ENCODE measurements around the gene CDKN2A. TPM values are rescaled to one million over a fixed set of nuclear protein-coding genes. Genes with fewer than 3 reads are reported as not detected.
A peak's percentile ranks its signal among the peaks of the same experiment; 100 is the strongest.
"Not testable (repeated sequence)": the region's sequence is repeated elsewhere in the genome, so short reads cannot be mapped to it uniquely, and the experiment has no call there.

CDKN2A gene
- total RNA-seq, 2 experiments from 2014 or later, result 19.3 to 20.4 TPM

DNA sequence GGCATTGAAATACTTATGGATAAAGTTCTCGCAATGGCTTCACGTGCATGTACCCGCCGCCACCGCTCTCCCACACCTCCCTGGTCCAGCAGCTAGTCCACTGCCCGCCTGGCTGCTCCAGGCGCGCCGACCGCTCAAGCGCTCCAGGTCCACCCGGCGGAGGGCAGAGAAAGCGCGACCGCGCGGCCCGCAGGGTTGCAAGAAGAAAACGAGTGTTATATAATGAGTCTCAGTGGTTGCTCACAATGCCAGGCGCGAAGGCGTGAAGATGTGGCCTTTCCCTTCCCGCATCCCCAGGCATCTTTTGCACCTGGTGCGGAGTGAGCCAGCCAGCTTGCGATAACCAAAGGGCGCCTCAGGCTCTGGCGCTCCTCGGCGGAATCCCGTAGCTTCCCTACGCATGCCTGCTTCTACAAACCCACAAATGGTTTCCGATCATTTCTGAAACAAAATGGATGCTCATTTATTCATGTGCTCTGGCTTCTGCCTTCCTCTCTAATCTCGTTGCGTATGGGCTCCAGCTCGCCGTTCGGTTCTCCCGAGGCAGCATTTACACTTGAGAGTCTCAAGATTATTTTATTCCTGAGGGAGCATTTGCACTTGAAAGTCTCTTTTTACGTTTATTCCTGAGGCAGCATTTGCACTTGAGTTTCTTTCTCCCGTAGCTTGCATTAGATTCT lies 25.7 kb downstream of the CDKN2A start:
- H3K27me3 Mint-ChIP-seq, result peaks cover 96% of the 10 kb centered on the region
- H3K27ac Mint-ChIP-seq, result peak overlapping the region; percentile 83
- ATAC-seq (ENCODE audit: low read depth) (no peak), DNase-seq (peak; percentile 56)
- peaks cover 16% of the 10 kb centered on the region for H3K9me3 Mint-ChIP-seq
- peaks cover 37% of the 10 kb centered on the region for H3K4me1 Mint-ChIP-seq
- H3K4me3 Mint-ChIP-seq, result peak overlapping the region; percentile 57
- peaks cover 17% of the 10 kb centered on the region for H3K36me3 Mint-ChIP-seq
- POLR2A ChIA-PET, result interaction anchor here (1.2 to 1.5 kb wide), 2 partner anchors 22 to 40 kb away, joined by 4 to 8 read pairs; no protein-coding TSS in a partner anchor

DNA sequence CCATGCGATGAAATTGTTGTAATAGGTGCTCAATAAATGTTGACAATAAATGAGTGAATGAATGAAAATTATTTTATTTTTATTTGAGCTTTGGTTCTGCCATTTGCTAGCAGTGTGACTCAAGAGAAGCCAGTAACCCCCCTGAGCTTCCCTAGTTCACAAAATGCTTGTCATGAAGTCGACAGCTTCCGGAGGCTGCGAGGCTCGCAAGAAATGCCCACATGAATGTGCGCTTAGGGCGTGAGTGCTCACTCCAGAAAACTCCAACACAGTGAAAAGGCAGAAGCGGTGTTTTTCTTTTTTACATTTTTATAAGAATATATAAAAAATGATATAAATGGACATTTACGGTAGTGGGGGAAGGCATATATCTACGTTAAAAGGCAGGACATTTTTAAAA lies 26.5 kb downstream of the CDKN2A start:
- DNase-seq (no peak), ATAC-seq (ENCODE audit: low read depth) (no peak)
- H3K36me3 Mint-ChIP-seq, result peaks cover 18% of the 10 kb centered on the region
- H3K27ac Mint-ChIP-seq, result peak overlapping the region; percentile 50
- POLR2A ChIA-PET, result no interaction called here
- H3K9me3 Mint-ChIP-seq, result peaks cover 18% of the 10 kb centered on the region
- H3K4me3 Mint-ChIP-seq, result peak overlapping the region; percentile 43
- H3K4me1 Mint-ChIP-seq, result peaks cover 37% of the 10 kb centered on the region
- H3K27me3 Mint-ChIP-seq, result peaks cover 96% of the 10 kb centered on the region

DNA sequence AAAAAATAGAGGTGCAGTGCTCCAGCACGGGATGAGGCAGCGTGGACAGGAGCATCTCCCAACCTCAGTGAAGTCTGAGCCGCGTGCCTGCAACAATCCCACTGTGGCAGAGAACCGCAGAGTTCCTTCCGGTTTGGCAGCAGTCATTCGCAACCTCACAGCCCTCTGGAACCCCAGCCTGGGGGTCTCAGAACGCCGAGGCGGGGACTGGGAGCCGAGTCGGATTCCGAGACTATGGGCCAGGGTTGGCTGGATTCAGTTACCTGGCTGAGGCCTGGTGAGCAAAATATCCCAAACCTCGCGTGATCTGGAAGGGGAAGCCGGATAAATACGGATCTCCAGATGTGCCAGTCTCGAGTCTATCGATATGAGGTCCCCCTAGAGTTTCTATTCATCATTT lies 27.0 kb downstream of the CDKN2A start:
- Mint-ChIP-seq H3K4me1 (peaks cover 37% of the 10 kb centered on the region), H3K27ac (peak overlapping the region; percentile 24), H3K9me3 (peaks cover 19% of the 10 kb centered on the region), H3K27me3 (peaks cover 94% of the 10 kb centered on the region), H3K36me3 (peaks cover 18% of the 10 kb centered on the region), H3K4me3 (no peak overlapping the region)
- DNase-seq (no peak), ATAC-seq (ENCODE audit: low read depth) (no peak)
- POLR2A ChIA-PET, result no interaction called here

DNA sequence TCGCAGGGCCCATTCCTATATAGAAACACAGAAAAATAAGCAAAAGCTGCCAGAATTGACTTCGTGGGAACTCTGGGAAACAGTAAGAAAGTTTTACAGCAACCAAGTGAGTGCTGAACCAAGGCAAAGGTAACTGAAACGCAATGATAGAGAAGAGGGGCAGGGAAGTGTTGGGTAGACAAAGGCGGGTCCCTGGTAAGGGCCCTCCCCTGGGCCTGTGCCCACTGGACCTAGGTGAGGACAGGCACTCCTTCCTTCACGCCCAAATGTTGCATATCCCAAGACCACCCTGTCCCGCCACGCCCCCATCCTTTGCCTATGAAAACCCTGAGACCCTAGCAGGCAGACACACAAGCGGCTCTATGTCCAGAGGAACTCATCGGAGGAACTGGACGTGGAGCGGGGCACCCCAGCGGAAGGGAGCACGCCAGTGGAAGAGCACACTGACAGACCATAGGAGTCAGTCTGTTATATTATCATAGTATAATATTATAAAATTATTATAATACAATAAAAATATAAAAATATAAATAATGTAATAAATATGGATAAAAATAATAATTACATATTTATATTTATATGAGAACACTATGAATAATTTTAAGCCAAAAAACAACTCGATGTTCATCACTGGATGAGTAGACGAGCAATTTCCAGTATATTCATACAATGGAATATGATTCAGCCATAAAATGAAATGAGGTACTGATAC lies 27.9 kb downstream of the CDKN2A start:
- H3K27ac Mint-ChIP-seq, result peak overlapping the region; percentile 48
- no peak overlapping the region for H3K4me3 Mint-ChIP-seq
- no peak for ATAC-seq (ENCODE audit: low read depth)
- POLR2A ChIA-PET, result no interaction called here
- H3K36me3 Mint-ChIP-seq, result peaks cover 18% of the 10 kb centered on the region
- peaks cover 21% of the 10 kb centered on the region for H3K9me3 Mint-ChIP-seq
- DNase-seq, result no peak
- H3K27me3 Mint-ChIP-seq, result peaks cover 92% of the 10 kb centered on the region
- H3K4me1 Mint-ChIP-seq, result peaks cover 36% of the 10 kb centered on the region

DNA sequence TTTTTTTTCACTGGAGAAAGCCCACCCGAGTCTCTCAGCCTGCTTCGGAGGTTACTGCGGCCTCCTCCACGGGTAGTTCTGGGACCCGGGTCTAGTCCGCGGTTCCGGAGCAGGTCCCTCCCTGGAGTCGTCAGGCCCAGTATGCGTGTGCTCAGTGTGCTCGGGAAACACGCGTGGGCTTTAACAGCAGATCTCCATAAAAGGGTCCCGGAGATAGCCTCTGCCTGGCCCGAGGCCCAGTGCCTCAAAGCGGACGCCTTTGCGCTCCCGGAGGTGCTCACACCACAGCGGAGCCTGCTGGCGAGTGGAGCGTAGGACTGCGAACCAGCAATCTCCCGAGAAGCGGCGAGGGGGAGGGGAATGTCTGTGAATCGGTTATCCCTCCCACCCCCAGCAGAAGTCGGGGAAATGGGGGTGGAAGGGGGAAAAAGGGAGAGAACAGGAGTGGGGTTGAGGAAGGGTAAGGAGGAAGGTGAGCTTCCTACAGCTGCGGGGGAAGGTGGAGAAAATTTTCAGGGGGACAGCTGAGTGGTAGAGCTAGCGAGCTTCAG lies 28.7 kb downstream of the CDKN2A start:
- ATAC-seq (ENCODE audit: low read depth), result peak; percentile 76
- H3K9me3 Mint-ChIP-seq, result peaks cover 19% of the 10 kb centered on the region

DNA sequence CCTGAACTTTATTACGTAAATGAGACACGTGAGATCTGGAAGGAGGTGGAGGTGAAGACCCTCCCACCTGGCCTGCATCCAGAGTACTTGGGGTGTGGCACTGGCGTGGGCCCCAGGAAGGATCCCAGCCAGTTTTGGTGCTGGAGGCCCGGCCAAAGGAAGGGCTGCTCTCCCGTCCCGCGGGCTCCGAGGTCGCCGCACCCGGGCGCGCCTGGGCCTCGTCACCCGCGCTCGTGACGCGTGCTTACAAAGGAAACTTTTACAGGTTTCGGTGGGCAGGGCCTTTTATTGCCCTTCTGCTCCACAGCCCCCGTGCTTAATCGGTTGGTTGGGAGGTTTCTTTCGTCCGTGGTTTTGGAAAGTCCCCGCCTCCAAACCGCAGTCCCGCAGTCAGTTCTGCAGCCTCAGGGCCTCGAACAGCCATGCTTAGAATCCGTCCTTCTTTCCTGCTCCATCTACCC lies 29.2 kb downstream of the CDKN2A start:
- peaks cover 31% of the 10 kb centered on the region for H3K4me1 Mint-ChIP-seq
- H3K36me3 Mint-ChIP-seq, result peaks cover 14% of the 10 kb centered on the region
- peaks cover 17% of the 10 kb centered on the region for H3K9me3 Mint-ChIP-seq
- peaks cover 85% of the 10 kb centered on the region for H3K27me3 Mint-ChIP-seq
- H3K4me3 Mint-ChIP-seq, result peak overlapping the region; percentile 77
- ATAC-seq (ENCODE audit: low read depth), result peak; percentile 64
- H3K27ac Mint-ChIP-seq, result no peak overlapping the region
- DNase-seq, result peak; percentile 62
- POLR2A ChIA-PET, result no interaction called here

More for the DNA sequence above, 28.7 kb downstream of the CDKN2A start:
- POLR2A ChIA-PET, result no interaction called here
- DNase-seq, result peak; percentile 66
- Mint-ChIP-seq H3K27ac (no peak overlapping the region), H3K27me3 (peaks cover 89% of the 10 kb centered on the region), H3K36me3 (peaks cover 16% of the 10 kb centered on the region), H3K4me1 (peaks cover 32% of the 10 kb centered on the region), H3K4me3 (peak overlapping the region; percentile 77)

DNA sequence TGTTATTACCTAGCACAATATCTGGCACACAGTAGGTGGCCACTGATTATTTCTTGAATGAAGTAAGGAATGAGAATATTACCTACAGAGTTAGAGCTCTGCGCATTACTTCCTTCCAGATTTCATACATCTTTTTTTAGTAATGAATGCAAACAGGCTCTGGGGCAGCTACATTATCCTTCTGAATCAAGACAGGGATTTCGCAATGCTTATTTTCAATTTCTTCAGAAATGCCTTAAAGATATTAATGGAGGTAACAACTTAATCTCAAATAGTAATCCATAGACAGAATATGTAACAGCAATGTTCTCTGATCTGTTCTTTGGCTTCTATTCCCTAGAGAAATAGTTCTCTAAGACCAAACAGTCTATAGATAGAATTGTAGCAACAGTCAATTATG lies 32.6 kb downstream of the CDKN2A start:
- ATAC-seq (ENCODE audit: low read depth), result no peak
- Mint-ChIP-seq H3K27me3 (peaks cover 56% of the 10 kb centered on the region), H3K4me3 (no peak overlapping the region), H3K27ac (no peak overlapping the region), H3K4me1 (peaks cover 12% of the 10 kb centered on the region), H3K9me3 (peaks cover 7% of the 10 kb centered on the region), H3K36me3 (peaks cover 5% of the 10 kb centered on the region)
- POLR2A ChIA-PET, result no interaction called here
- DNase-seq, result no peak

DNA sequence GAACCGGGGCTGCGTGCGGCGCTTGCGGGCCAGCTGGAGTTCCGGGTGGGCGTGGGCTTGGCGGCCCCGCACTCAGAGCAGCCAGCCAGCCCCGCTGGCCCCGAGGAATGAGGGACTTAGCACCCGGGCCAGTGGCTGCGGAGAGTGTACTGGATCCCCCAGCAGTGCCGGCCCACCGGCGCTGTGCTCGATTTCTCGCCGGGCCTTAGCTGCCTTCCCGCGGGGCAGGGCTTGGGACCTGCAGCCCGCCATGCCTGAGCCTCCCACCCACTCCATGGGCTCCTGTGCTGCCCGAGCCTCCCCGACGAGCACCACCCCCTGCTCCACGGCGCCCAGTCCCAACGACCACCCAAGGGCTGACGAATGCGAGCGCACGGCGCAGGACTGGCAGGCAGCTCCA lies 34.9 kb downstream of the CDKN2A start:
- H3K4me1 Mint-ChIP-seq; DNase-seq; H3K4me3 Mint-ChIP-seq; H3K36me3 Mint-ChIP-seq; ATAC-seq (ENCODE audit: low read depth); H3K27ac Mint-ChIP-seq; POLR2A ChIA-PET; H3K9me3 Mint-ChIP-seq: not testable (repeated sequence)
- H3K27me3 Mint-ChIP-seq, result peaks cover 40% of the 10 kb centered on the region

DNA sequence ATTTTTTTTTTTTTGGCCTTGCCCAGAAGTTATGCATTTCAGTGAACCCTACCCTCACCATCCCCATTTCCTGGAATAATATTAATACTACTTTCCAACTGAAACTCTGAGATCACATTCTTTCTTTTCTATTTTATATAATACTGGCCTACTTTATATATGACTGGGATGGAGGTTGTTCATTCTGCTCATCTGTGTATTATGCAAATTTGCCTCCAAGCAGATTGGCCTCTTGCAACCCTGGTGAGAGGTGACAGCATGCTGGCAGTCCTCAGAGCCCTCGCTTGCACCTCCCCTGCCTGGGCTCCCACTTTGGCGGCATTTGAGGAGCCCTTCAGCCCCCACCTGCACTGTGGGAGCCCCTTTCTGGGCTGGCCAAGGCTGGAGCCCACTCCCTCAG lies 35.4 kb downstream of the CDKN2A start:
- no peak overlapping the region for H3K27ac Mint-ChIP-seq
- no peak for ATAC-seq (ENCODE audit: low read depth)

DNA sequence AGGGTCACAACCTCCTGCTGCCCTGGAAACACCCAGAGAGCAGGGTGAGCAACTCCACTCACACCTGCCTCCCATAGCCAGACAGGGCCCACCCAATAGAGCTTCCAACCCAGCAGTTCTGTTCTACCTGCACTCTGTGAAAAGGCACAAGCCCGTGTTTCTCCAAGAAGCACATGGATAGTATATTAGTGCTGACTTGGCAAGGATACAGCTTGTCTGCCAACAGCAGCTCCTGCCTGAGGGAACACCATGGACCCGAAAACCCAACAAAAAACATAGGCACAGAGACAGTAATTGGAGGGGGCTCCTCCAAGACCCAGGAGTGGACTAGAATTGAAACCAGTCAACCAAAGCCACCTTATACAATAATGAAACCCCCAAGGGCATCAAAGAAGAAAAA lies 48.6 kb downstream of the CDKN2A start:
- H3K9me3 Mint-ChIP-seq, result no peaks in the 10 kb centered on the region
- H3K27ac Mint-ChIP-seq, result no peak overlapping the region
- peaks cover 20% of the 10 kb centered on the region for H3K27me3 Mint-ChIP-seq
- ATAC-seq (ENCODE audit: low read depth), result no peak
- no peak overlapping the region for H3K4me3 Mint-ChIP-seq
- POLR2A ChIA-PET, result no interaction called here
- no peaks in the 10 kb centered on the region for H3K4me1 Mint-ChIP-seq
- no peaks in the 10 kb centered on the region for H3K36me3 Mint-ChIP-seq
- DNase-seq, result no peak

More for the DNA sequence above, 35.4 kb downstream of the CDKN2A start:
- Mint-ChIP-seq H3K36me3 (peaks cover 3% of the 10 kb centered on the region), H3K4me3 (no peak overlapping the region), H3K27me3 (peaks cover 39% of the 10 kb centered on the region), H3K9me3 (peaks cover 7% of the 10 kb centered on the region), H3K4me1 (peaks cover 4% of the 10 kb centered on the region)
- DNase-seq, result no peak
- POLR2A ChIA-PET, result no interaction called here

DNA sequence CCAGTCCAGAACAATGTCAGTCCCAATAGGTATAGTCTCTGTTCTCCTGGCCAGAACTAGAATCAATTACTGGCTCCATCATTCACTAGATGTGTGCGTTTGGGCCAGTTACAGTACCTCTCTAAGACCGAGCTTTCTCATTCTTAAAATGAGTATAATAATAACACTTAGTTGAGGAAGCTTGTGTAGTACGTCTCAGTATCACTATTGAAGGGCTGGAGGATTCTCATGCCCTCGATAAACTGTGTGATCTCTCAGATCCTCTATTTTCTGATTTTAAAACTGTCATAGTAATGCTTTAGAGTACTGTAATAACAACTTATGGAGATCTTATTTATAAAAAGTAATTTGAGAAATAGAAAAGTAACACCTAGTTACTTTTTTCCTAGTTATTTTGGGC lies 50.7 kb downstream of the CDKN2A start:
- H3K36me3 Mint-ChIP-seq, result no peaks in the 10 kb centered on the region
- no peaks in the 10 kb centered on the region for H3K9me3 Mint-ChIP-seq
- no peak for DNase-seq
- ATAC-seq (ENCODE audit: low read depth), result no peak
- no peak overlapping the region for H3K27ac Mint-ChIP-seq
- peaks cover 19% of the 10 kb centered on the region for H3K27me3 Mint-ChIP-seq
- POLR2A ChIA-PET, result no interaction called here
- no peaks in the 10 kb centered on the region for H3K4me1 Mint-ChIP-seq
- H3K4me3 Mint-ChIP-seq, result no peak overlapping the region

DNA sequence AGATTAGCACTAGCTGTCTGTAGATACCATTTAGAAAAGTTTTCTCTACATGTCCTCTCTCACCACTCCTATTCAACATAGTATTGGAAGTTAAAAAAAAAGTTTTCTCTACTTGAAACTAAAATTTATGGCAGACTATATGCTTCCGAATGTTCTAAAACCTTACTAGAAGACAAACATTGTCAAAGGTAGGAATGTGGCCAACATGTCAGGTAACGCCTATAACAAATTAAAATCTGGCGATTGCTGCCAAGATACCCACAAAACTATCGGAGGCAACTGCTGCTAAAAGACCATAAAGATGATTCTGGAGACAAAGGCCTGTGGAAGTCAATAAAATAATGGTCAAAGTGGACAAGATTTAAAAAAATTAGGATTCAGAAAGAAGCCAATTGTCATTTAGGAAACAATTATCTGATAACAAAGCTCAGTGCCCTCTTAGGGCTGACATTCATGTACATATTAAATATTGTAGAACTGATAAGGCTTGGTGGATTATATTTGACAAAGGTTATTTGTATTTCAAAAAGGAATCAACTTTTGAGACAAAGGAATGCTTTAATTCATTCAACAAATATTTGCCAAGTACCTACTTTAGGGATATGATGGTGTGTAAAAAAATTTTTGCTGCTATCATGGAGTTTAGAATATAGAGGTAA lies 52.7 kb downstream of the CDKN2A start:
- DNase-seq (no peak), ATAC-seq (ENCODE audit: low read depth) (no peak)
- POLR2A ChIA-PET, result no interaction called here
- Mint-ChIP-seq H3K9me3 (no peaks in the 10 kb centered on the region), H3K36me3 (no peaks in the 10 kb centered on the region), H3K4me1 (no peaks in the 10 kb centered on the region), H3K4me3 (no peak overlapping the region), H3K27me3 (peaks cover 16% of the 10 kb centered on the region), H3K27ac (no peak overlapping the region)

DNA sequence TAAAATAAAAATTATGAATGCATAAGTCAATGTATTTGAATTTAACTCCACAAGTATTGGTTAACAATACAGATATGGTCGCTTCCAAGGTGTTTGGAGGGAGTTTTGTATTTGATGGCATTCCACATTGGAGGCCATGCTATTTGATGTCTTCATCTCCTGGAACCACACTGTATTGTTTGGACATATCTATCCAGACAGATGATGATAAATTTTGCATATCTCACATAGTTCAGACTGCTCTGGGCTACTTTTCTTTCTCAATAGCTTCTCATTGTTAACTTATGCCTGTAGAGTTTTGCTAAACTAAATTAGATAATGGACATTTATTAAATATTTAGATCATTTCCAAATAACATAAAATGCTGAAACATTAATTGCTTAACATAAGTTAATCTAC lies 58.0 kb downstream of the CDKN2A start:
- no peak overlapping the region for H3K4me3 Mint-ChIP-seq
- H3K27me3 Mint-ChIP-seq, result peaks cover 2% of the 10 kb centered on the region
- H3K9me3 Mint-ChIP-seq, result no peaks in the 10 kb centered on the region
- DNase-seq, result no peak
- no peak for ATAC-seq (ENCODE audit: low read depth)
- no peak overlapping the region for H3K27ac Mint-ChIP-seq
- peaks cover 4% of the 10 kb centered on the region for H3K36me3 Mint-ChIP-seq
- no peaks in the 10 kb centered on the region for H3K4me1 Mint-ChIP-seq
- POLR2A ChIA-PET, result no interaction called here
